NCI-H187 (cell line): ENCODE data around the gene CDH13.

Experiments
- DNase-seq, 2 experiments: peaks; one replicate each; lab custom pipeline; 2025; lab: John Stamatoyannopoulos, UW

The CDH13 gene

GRCh38 chr16:83187405-83187804 is 560.6 kb downstream of the CDH13 start:
- no peak for DNase-seq

GRCh38 chr16:83196796-83197195 is 570.0 kb downstream of the CDH13 start:
- DNase-seq, result no peak

GRCh38 chr16:83197450-83197849 is 570.7 kb downstream of the CDH13 start:
- no peak for DNase-seq

- DNase-seq, result no peak
These were observed 572.2 kb downstream of the CDH13 start for GRCh38 chr16:83198977-83199376.

- no peak for DNase-seq
These were observed 573.4 kb downstream of the CDH13 start for GRCh38 chr16:83200005-83200779.

GRCh38 chr16:83201748-83202147 is 575.0 kb downstream of the CDH13 start:
- DNase-seq, result no peak

GRCh38 chr16:83205896-83206295 is 579.1 kb downstream of the CDH13 start:
- no peak for DNase-seq

GRCh38 chr16:83206426-83206825 is 579.7 kb downstream of the CDH13 start:
- DNase-seq, result no peak

GRCh38 chr16:83211711-83212110 is 584.9 kb downstream of the CDH13 start:
- no peak for DNase-seq

- DNase-seq, result no peak
These were observed 585.6 kb downstream of the CDH13 start for GRCh38 chr16:83212301-83212841.

- no peak for DNase-seq
These were observed 587.9 kb downstream of the CDH13 start for GRCh38 chr16:83214671-83215070.

- no peak for DNase-seq
These were observed 588.7 kb downstream of the CDH13 start for GRCh38 chr16:83215406-83216001.

- no peak for DNase-seq
These were observed 592.5 kb downstream of the CDH13 start for GRCh38 chr16:83219285-83219684.

- no peak for DNase-seq
These were observed 593.3 kb downstream of the CDH13 start for GRCh38 chr16:83220066-83220465.

GRCh38 chr16:83224642-83225041 is 597.9 kb downstream of the CDH13 start:
- no peak for DNase-seq

GRCh38 chr16:83227336-83227735 is 600.6 kb downstream of the CDH13 start:
- no peak for DNase-seq

GRCh38 chr16:83231729-83232128 is 605.0 kb downstream of the CDH13 start:
- no peak for DNase-seq

GRCh38 chr16:83233153-83233552 is 606.4 kb downstream of the CDH13 start:
- no peak for DNase-seq

GRCh38 chr16:83238949-83239691 is 612.4 kb downstream of the CDH13 start:
- no peak for DNase-seq

- no peak for DNase-seq
These were observed 617.3 kb downstream of the CDH13 start for GRCh38 chr16:83244057-83244456.

GRCh38 chr16:83245061-83245460 is 618.3 kb downstream of the CDH13 start:
- DNase-seq, result no peak

GRCh38 chr16:83247767-83248372 is 621.1 kb downstream of the CDH13 start:
- no peak for DNase-seq
